ENCODE measurements around the gene DOK4. TPM values are rescaled to one million over a fixed set of nuclear protein-coding genes. Genes with fewer than 3 reads are reported as not detected.

The DOK4 gene
- total RNA-seq (2014; rRNA removed; shearing (Covaris generic)): 15.5 and 25.4 TPM in 2 replicates

- DNase-seq (ENCODE audit: low spot score): peak; percentile 46
Measured at GRCh38 chr16:57485916-57486857, at the start of gene DOK4. Gene DOK4 (minus strand): TSS chr16:57486493. CDS start chr16:57479507, 6,986 bp downstream.

GRCh38 chr16:57535680-57536305, 49.5 kb upstream of the DOK4 start:
- peak; percentile 82 for DNase-seq (ENCODE audit: low spot score)

- no peak for DNase-seq (ENCODE audit: low spot score)
Measured at GRCh38 chr16:57534881-57535658, 48.8 kb upstream of the DOK4 start.

GRCh38 chr16:57534337-57534880, 48.1 kb upstream of the DOK4 start:
- no peak for DNase-seq (ENCODE audit: low spot score)

- no peak for DNase-seq (ENCODE audit: low spot score)
Measured at GRCh38 chr16:57533431-57534336, 47.4 kb upstream of the DOK4 start.

- no peak for DNase-seq (ENCODE audit: low spot score)
Measured at GRCh38 chr16:57532266-57532625, 46.0 kb upstream of the DOK4 start.

- no peak for DNase-seq (ENCODE audit: low spot score)
Measured at GRCh38 chr16:57531635-57532265, 45.5 kb upstream of the DOK4 start.

- DNase-seq (ENCODE audit: low spot score): no peak
Measured at GRCh38 chr16:57531253-57531575, 44.9 kb upstream of the DOK4 start.

GRCh38 chr16:57530522-57531252, 44.4 kb upstream of the DOK4 start:
- no peak for DNase-seq (ENCODE audit: low spot score)

GRCh38 chr16:57530104-57530521, 43.8 kb upstream of the DOK4 start:
- DNase-seq (ENCODE audit: low spot score): peak; percentile 63

- DNase-seq (ENCODE audit: low spot score): no peak
Measured at GRCh38 chr16:57529391-57530103, 43.3 kb upstream of the DOK4 start.

- DNase-seq (ENCODE audit: low spot score): no peak
Measured at GRCh38 chr16:57528499-57529390, 42.5 kb upstream of the DOK4 start.

- DNase-seq (ENCODE audit: low spot score): no peak
Measured at GRCh38 chr16:57527610-57528360, 41.5 kb upstream of the DOK4 start.

- no peak for DNase-seq (ENCODE audit: low spot score)
Measured at GRCh38 chr16:57527027-57527426, 40.7 kb upstream of the DOK4 start.

- no peak for DNase-seq (ENCODE audit: low spot score)
Measured at GRCh38 chr16:57526498-57526897, 40.2 kb upstream of the DOK4 start.

- no peak for DNase-seq (ENCODE audit: low spot score)
Measured at GRCh38 chr16:57525761-57526160, 39.5 kb upstream of the DOK4 start.

GRCh38 chr16:57522960-57523359, 36.7 kb upstream of the DOK4 start:
- DNase-seq (ENCODE audit: low spot score): no peak

All from H4 (cell line).